HG03108 (cell line): ENCODE data around the gene SRPK3.
"Not testable (repeated sequence)": the region's sequence is repeated elsewhere in the genome, so short reads cannot be mapped to it uniquely, and the experiment has no call there.

Experiments
- ATAC-seq: cut with Tn5 transposase; IDR thresholded peaks from one replicate; pipeline ENCODE4 v1.9.1; 2021; ENCODE audit warnings: moderate library complexity; ENCODE audit not compliant: unreplicated experiment

Gene SRPK3

GRCh38 chrX:153803211-153804099 is 22.6 kb downstream of the SRPK3 start:
- no peak for ATAC-seq

GRCh38 chrX:153804100-153804595 is 23.3 kb downstream of the SRPK3 start:
- ATAC-seq: no peak

GRCh38 chrX:153804621-153805020 is 23.8 kb downstream of the SRPK3 start:
- ATAC-seq: no peak

DNA sequence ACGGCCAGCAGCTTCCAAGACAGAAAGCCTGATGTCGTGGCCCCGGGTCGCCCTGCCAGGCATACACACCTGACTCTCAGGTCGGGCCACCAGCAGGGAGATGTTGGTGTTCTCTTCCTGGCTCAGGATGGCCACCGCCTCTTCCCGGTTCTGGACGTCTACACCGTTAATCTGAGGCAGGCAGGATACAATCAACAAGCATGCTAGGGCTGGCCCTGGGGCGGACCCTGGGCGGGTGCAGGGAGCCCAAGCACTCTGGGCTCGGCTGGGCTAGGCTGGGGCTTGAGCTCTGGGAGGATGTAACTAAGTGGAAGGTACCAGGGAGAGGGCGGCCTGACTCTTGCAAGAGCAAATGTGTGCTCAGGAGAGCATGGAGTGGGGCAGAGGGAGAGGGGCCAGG is 24.6 kb downstream of the SRPK3 start:
- no peak for ATAC-seq

DNA sequence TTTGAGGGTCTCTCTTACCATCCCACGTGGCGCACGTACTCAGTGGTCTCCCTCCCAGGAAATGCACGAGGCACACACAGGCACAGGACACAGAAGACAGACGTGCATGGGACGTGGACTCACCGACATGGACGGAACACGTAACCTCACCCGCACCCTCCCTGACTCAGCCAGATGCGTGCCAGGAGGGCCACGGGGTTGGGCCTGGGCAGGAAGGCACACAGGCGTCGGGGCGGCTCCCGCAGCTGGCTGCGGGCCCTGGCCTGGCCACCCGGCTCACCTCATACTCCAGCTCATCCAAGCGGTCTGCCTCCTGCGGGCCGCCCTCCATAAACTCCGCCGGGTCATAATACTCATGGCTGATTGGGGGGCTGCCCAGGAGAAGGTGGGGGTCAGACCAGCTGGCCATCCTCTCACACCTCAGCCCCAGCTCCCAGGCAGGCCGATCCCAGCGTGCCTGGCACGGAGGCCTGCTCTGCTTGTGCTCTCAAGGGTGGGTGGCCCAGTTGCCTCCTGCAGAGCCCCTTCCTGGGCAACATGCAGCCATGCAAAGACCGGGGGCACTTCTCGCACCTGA is 26.2 kb downstream of the SRPK3 start:
- ATAC-seq: no peak

DNA sequence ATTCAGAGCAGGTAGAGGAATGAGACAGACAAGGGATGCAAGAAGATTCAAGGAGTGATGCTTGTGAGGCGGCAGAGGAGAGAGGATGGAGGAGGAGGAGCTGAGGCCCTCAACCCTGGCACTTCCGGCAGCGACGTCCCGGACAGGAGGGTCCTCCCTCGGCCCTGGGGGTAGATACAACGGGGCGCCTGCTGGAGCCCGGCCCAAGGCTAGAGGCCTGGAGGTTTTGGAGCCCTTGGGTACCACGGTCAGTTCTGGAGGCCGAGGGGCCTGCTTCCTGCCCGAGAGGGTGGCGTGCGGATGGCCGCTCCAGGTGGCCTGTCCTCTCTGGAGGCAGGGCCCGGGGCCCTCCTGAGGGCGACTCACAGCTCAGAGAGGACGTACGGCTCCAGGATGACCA is 27.1 kb downstream of the SRPK3 start:
- ATAC-seq: no peak

- no peak for ATAC-seq
Observed at GRCh38 chrX:153812220-153812619, 31.4 kb downstream of the SRPK3 start.

DNA sequence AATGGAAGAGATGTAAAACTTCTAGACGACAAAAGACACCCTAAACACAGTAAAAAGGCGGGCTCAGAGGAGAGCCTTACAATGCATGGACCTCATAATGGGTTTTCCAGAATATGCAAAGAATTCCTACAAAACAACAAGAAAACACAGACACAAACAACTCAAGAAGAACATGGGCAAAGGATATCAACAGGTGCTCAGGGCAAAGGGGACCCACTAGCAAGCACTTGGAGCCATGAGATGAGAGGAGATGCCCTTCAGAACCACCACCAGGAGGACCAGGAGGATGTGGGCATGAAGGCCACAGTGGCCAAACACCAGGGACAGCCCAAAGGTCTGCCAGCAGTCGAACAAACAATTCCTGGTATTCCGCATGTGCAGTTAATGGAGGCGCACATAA is 32.3 kb downstream of the SRPK3 start:
- no peak for ATAC-seq

GRCh38 chrX:153814591-153815315 is 33.9 kb downstream of the SRPK3 start:
- ATAC-seq: no peak

- no peak for ATAC-seq
Observed at GRCh38 chrX:153816831-153817690, 36.2 kb downstream of the SRPK3 start.

DNA sequence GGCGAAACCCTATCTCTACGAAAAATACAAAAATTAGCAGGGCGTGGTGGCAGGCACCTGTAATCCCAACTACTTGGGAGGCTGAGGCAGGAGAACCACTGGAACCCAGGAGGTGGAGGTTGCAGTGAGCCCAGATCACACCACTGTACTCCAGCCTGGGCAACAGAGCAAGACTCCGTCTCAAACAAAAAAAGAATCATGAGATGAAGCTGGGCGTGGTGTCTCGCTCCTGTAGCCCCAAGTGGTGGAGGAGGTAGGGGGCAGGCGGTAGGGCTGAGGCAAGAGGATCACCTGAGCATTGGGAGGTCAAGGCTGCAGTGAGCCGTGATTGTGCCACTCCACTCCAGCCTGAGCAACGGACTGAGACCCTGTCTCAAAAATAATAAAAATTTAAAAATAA is 37.2 kb downstream of the SRPK3 start:
- ATAC-seq: not testable (repeated sequence)

GRCh38 chrX:153818571-153819383 is 37.9 kb downstream of the SRPK3 start:
- ATAC-seq: no peak

GRCh38 chrX:153819384-153820040 is 38.7 kb downstream of the SRPK3 start:
- no peak for ATAC-seq

GRCh38 chrX:153820601-153821000 is 39.8 kb downstream of the SRPK3 start:
- ATAC-seq: no peak

GRCh38 chrX:153821066-153821465 is 40.2 kb downstream of the SRPK3 start:
- ATAC-seq: no peak

DNA sequence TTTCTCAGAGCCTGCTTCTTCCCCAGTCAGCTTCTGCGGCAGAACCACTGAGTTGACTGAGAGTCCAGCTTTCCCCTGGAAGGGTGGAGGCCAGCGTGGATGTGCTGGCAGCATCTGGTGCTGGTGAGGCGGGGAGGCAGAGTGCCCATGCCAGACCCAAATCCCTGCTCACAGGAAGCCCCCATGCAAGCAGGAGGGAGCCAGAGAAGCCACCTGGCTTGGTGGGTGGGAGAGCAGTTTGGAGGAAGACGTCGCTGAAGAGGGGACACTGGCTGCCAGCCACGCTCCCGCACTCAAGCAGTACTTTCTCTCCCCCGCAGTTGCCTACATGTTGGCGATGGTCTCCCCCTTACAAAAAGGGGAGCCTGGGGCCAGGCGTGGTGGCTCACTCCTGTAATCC is 43.5 kb downstream of the SRPK3 start:
- no peak for ATAC-seq

- no peak for ATAC-seq
Observed at GRCh38 chrX:153825042-153825441, 44.2 kb downstream of the SRPK3 start.

DNA sequence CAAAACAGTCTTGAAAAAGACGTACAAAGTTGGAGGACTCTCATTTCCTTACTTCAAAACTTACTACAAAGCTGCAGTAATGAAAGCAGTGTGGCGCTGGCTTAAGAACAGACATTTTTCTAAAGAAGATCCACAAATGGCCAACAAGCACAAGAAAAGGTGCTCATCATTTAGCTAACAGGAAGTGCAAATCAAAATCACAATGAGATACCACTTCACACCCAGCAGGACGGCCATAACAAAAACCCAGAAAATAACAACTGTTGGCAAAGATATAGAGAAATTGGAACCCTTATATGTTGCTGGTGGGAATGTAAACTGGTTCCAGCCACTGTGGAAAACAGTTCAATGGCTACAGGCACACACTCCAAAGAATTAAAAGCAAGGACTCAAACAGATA is 46.2 kb downstream of the SRPK3 start:
- ATAC-seq: no peak

- ATAC-seq: no peak
Observed at GRCh38 chrX:153827903-153828302, 47.1 kb downstream of the SRPK3 start.
